Liver (tissue), 9 donors: Measurements from ENCODE around the gene RNFT2. TPM values are rescaled to one million over a fixed set of nuclear protein-coding genes. Genes with fewer than 3 reads are reported as not detected.

Experiments
- DNase-seq: peaks from one replicate; pipeline ENCODE4 v3.0.0-alpha.2; 2017; ENCODE audit warnings: low spot score
- H3K27ac ChIP-seq, 2 donors: one replicate each; pipeline ENCODE4 v1.7.0; 2013; ENCODE audit warnings: inconsistent platforms in 2 of 2, low read length in 2 of 2, control low read depth in 1 of 2, low read depth in 1 of 2, mild to moderate bottlenecking in 1 of 2
- H3K27me3 ChIP-seq, 4 donors: one replicate each; pipeline versions ENCODE4 v1.6.1 to v1.7.0; 2013; ENCODE audit warnings: low read length in 3 of 4, inconsistent platforms in 1 of 4, mild to moderate bottlenecking in 1 of 4, moderate library complexity in 1 of 4; ENCODE audit not compliant: control insufficient read depth in 4 of 4, insufficient read depth in 4 of 4
- H3K36me3 ChIP-seq, 4 donors: one replicate each; pipeline versions ENCODE4 v1.6.1 to v1.7.0; 2013; ENCODE audit warnings: low read length in 3 of 4, mild to moderate bottlenecking in 3 of 4, low read depth in 1 of 4, moderate library complexity in 1 of 4; ENCODE audit not compliant: control insufficient read depth in 4 of 4, insufficient read depth in 3 of 4
- H3K4me1 ChIP-seq, 4 donors: one replicate each; pipeline versions ENCODE4 v1.6.1 to v1.7.0; 2013; ENCODE audit warnings: low read length in 3 of 4, mild to moderate bottlenecking in 3 of 4, moderate library complexity in 1 of 4; ENCODE audit not compliant: control insufficient read depth in 4 of 4, insufficient read depth in 4 of 4
- H3K4me3 ChIP-seq, 3 donors: one replicate each; pipeline versions ENCODE4 v1.6.1 to v1.7.0; 2013; ENCODE audit warnings: low read length in 3 of 3, control low read depth in 1 of 3, low read depth in 1 of 3, mild to moderate bottlenecking in 1 of 3
- H3K9ac ChIP-seq, 2 donors: one replicate each; pipeline ENCODE4 v1.7.0; 2013; ENCODE audit warnings: low read length in 2 of 2, mild to moderate bottlenecking in 2 of 2, moderate library complexity in 2 of 2, control low read depth in 1 of 2, low read depth in 1 of 2
- H3K9me3 ChIP-seq, 4 donors: one replicate each; pipeline versions ENCODE4 v1.6.1 to v1.7.0; 2013; ENCODE audit warnings: low read length in 3 of 4; ENCODE audit not compliant: control insufficient read depth in 4 of 4
- EGR1 ChIP-seq, 2 donors: IDR thresholded peaks; 2 replicates each; pipeline ENCODE4 v1.6.1; 2016 to 2018; ENCODE audit warnings: antibody characterized with exemption in 2 of 2, low read depth in 2 of 2
- FOXA1 ChIP-seq: IDR thresholded peaks from 2 replicates; pipeline ENCODE4 v1.6.1; 2016; ENCODE audit warnings: antibody characterized with exemption
- FOXA2 ChIP-seq: IDR thresholded peaks from 2 replicates; pipeline ENCODE4 v1.6.1; 2016; ENCODE audit warnings: antibody characterized with exemption
- HNF4A ChIP-seq, 2 donors: conservative IDR thresholded peaks; 2 replicates each; pipeline ENCODE4 v1.6.1; 2016; ENCODE audit warnings: antibody characterized with exemption in 2 of 2, mild to moderate bottlenecking in 2 of 2
- JUND ChIP-seq, 2 donors: IDR thresholded peaks; 2 replicates each; pipeline ENCODE4 v1.6.1; 2016; ENCODE audit warnings: antibody characterized with exemption in 2 of 2
- MAX ChIP-seq: IDR thresholded peaks from 2 replicates; pipeline ENCODE4 v1.6.1; 2016; ENCODE audit warnings: antibody characterized with exemption
- RAD21 ChIP-seq, 2 donors: IDR thresholded peaks; 2 replicates each; pipeline ENCODE4 v1.6.1; 2016; ENCODE audit warnings: antibody characterized with exemption in 2 of 2, mild to moderate bottlenecking in 2 of 2
- SP1 ChIP-seq: IDR thresholded peaks from 2 replicates; pipeline ENCODE4 v1.6.1; 2018; ENCODE audit warnings: antibody characterized with exemption, mild to moderate bottlenecking
- TAF1 ChIP-seq: conservative IDR thresholded peaks from 2 replicates; pipeline ENCODE4 v1.6.1; 2016; ENCODE audit warnings: antibody characterized with exemption, mild to moderate bottlenecking
- YY1 ChIP-seq: IDR thresholded peaks from 2 replicates; pipeline ENCODE4 v1.6.1; 2016; ENCODE audit warnings: antibody characterized with exemption, mild to moderate bottlenecking
- WGBS: extraction: QIAGEN DNeasy Blood & Tissue Kit; methylation state at CpG from one replicate; pipeline ENCODE4 v1.1.7; 2013; 5-methylcytosine and 5-hydroxymethylcytosine counted together
- polyA plus RNA-seq, 2 donors: library from polyadenylated mRNA; stranded (reverse) in 1 of 2; unstranded in 1 of 2; fragments of 200-250 nt in 1 of 2; fragments of >200 nt in 1 of 2; fragmentation: Nextera tagmentation in 1 of 2; extraction: Ambion mirVana in 1 of 2; gene quantifications; one replicate each; pipeline versions ENCODE4 v1.2.1 to v1.2.3, GENCODE V29; 2013 to 2015
- total RNA-seq, 2 donors: library from RNA; depleted of rRNA; stranded (reverse); fragments of >200 nt; gene quantifications; one replicate each; pipeline ENCODE4 v1.2.3, GENCODE V29; 2014
- TF ChIP-seq, protein P1 (sequence below): IDR thresholded peaks from 2 replicates; pipeline ENCODE4 v1.6.1; 2016; ENCODE audit warnings: antibody characterized with exemption
- TF ChIP-seq, protein P2 (sequence below): IDR thresholded peaks from 2 replicates; pipeline ENCODE4 v1.6.1; 2016; ENCODE audit warnings: antibody characterized with exemption
- TF ChIP-seq, protein P3 (sequence below): IDR thresholded peaks from 2 replicates; pipeline ENCODE4 v1.6.1; 2016; ENCODE audit warnings: antibody characterized with exemption, mild to moderate bottlenecking
- TF ChIP-seq, protein P4 (sequence below): fragments of 150-350 bp; IDR thresholded peaks from 2 replicates; pipeline ENCODE4 v1.5.1; 2017; ENCODE audit warnings: improper control_type of control experiment, low read depth, low read length; ENCODE audit not compliant: missing input control
- donor health status: healthy.
- donor health status: healthy.
- donor health status: healthy.
- donor health status: healthy.
- donor health status: healthy.

RNFT2 gene
- total and polyA plus RNA-seq, 4 donors = 0.13 to 1.4 (median 0.19) TPM

- no peak overlapping the region for H3K9ac ChIP-seq
- H3K4me3 ChIP-seq = no peak overlapping the region
- DNase-seq = no peak
- H3K27me3 ChIP-seq = peaks cover 0 to 9% (median 0%) of the 10 kb centered on the region in 4 donors
- no peak for TF ChIP-seq FOXA2
- TF ChIP-seq, protein P1, sequence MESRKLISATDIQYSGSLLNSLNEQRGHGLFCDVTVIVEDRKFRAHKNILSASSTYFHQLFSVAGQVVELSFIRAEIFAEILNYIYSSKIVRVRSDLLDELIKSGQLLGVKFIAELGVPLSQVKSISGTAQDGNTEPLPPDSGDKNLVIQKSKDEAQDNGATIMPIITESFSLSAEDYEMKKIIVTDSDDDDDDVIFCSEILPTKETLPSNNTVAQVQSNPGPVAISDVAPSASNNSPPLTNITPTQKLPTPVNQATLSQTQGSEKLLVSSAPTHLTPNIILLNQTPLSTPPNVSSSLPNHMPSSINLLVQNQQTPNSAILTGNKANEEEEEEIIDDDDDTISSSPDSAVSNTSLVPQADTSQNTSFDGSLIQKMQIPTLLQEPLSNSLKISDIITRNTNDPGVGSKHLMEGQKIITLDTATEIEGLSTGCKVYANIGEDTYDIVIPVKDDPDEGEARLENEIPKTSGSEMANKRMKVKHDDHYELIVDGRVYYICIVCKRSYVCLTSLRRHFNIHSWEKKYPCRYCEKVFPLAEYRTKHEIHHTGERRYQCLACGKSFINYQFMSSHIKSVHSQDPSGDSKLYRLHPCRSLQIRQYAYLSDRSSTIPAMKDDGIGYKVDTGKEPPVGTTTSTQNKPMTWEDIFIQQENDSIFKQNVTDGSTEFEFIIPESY = no peak
- TF ChIP-seq, protein P2, sequence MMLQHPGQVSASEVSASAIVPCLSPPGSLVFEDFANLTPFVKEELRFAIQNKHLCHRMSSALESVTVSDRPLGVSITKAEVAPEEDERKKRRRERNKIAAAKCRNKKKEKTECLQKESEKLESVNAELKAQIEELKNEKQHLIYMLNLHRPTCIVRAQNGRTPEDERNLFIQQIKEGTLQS = no peak
- no peak for TF ChIP-seq MAX
- TF ChIP-seq EGR1 (IDR thresholded peaks at IDR 0.05; ENCODE audit: low read depth in 2 of 2) = no peak
- no peak for TF ChIP-seq SP1
- no peak for TF ChIP-seq JUND (IDR thresholded peaks at IDR 0.05)
- no peak for TF ChIP-seq RAD21 (IDR thresholded peaks at IDR 0.05)
- TF ChIP-seq, protein P3, sequence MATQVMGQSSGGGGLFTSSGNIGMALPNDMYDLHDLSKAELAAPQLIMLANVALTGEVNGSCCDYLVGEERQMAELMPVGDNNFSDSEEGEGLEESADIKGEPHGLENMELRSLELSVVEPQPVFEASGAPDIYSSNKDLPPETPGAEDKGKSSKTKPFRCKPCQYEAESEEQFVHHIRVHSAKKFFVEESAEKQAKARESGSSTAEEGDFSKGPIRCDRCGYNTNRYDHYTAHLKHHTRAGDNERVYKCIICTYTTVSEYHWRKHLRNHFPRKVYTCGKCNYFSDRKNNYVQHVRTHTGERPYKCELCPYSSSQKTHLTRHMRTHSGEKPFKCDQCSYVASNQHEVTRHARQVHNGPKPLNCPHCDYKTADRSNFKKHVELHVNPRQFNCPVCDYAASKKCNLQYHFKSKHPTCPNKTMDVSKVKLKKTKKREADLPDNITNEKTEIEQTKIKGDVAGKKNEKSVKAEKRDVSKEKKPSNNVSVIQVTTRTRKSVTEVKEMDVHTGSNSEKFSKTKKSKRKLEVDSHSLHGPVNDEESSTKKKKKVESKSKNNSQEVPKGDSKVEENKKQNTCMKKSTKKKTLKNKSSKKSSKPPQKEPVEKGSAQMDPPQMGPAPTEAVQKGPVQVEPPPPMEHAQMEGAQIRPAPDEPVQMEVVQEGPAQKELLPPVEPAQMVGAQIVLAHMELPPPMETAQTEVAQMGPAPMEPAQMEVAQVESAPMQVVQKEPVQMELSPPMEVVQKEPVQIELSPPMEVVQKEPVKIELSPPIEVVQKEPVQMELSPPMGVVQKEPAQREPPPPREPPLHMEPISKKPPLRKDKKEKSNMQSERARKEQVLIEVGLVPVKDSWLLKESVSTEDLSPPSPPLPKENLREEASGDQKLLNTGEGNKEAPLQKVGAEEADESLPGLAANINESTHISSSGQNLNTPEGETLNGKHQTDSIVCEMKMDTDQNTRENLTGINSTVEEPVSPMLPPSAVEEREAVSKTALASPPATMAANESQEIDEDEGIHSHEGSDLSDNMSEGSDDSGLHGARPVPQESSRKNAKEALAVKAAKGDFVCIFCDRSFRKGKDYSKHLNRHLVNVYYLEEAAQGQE = no peak
- H3K36me3 ChIP-seq = no peaks in the 10 kb centered on the region
- H3K9me3 ChIP-seq = no peaks in the 10 kb centered on the region
- no peaks in the 10 kb centered on the region for H3K4me1 ChIP-seq
- H3K27ac ChIP-seq = no peak overlapping the region
- 74% methylated on average over 3 of the region's 3 CpGs for WGBS
Observed at GRCh38 chr12:116860263-116860662, 122.1 kb downstream of the RNFT2 start.

GRCh38 chr12:116861320-116861719 is 123.2 kb downstream of the RNFT2 start:
- DNase-seq = no peak
- no peak overlapping the region for H3K27ac ChIP-seq
- no peaks in the 10 kb centered on the region for H3K9me3 ChIP-seq
- TF ChIP-seq SP1 = no peak
- TF ChIP-seq HNF4A (conservative IDR thresholded peaks at IDR 0.05) = no peak
- H3K27me3 ChIP-seq = peaks cover 0 to 9% (median 0%) of the 10 kb centered on the region in 4 donors
- H3K9ac ChIP-seq = no peak overlapping the region
- no peak overlapping the region for H3K4me3 ChIP-seq
- WGBS = 42% methylated on average over 12 of the region's 12 CpGs
- no peaks in the 10 kb centered on the region for H3K4me1 ChIP-seq
- no peaks in the 10 kb centered on the region for H3K36me3 ChIP-seq

- whole genome bisulfite sequencing = 89% methylated on average over 4 of the region's 4 CpGs
- Histone ChIP-seq H3K27me3 (peaks cover 0 to 9% (median 0%) of the 10 kb centered on the region in 4 donors), H3K9ac (no peak overlapping the region), H3K4me3 (no peak overlapping the region), H3K36me3 (no peaks in the 10 kb centered on the region), H3K4me1 (no peaks in the 10 kb centered on the region), H3K9me3 (no peaks in the 10 kb centered on the region), H3K27ac (no peak overlapping the region)
- DNase-seq = no peak
- TF ChIP-seq TAF1 (no peak), SP1 (no peak), RAD21 (IDR thresholded peaks at IDR 0.05) (no peak), FOXA1 (no peak), YY1 (no peak), MAX (no peak)
- TF ChIP-seq, protein P2 = no peak
- TF ChIP-seq, protein P4, sequence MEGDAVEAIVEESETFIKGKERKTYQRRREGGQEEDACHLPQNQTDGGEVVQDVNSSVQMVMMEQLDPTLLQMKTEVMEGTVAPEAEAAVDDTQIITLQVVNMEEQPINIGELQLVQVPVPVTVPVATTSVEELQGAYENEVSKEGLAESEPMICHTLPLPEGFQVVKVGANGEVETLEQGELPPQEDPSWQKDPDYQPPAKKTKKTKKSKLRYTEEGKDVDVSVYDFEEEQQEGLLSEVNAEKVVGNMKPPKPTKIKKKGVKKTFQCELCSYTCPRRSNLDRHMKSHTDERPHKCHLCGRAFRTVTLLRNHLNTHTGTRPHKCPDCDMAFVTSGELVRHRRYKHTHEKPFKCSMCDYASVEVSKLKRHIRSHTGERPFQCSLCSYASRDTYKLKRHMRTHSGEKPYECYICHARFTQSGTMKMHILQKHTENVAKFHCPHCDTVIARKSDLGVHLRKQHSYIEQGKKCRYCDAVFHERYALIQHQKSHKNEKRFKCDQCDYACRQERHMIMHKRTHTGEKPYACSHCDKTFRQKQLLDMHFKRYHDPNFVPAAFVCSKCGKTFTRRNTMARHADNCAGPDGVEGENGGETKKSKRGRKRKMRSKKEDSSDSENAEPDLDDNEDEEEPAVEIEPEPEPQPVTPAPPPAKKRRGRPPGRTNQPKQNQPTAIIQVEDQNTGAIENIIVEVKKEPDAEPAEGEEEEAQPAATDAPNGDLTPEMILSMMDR = no peak
- TF ChIP-seq, protein P1 = no peak
Observed at GRCh38 chr12:116862167-116862566, 124.1 kb downstream of the RNFT2 start.
